Neural cell (in vitro differentiated cells): ENCODE results near the gene VWA5B1. TPM values are rescaled to one million over a fixed set of nuclear protein-coding genes. Genes with fewer than 3 reads are reported as not detected.

Source experiments
- H2AFZ ChIP-seq: fragments of 200-600, 300-800 bp; sonication (generic), shearing (Covaris generic); 2 replicates; pipeline ENCODE4 v1.6.0; 2014; ENCODE audit warnings: low read depth, mild to moderate bottlenecking, antibody characterized with exemption, low read length, moderate library complexity
- H3F3A ChIP-seq: fragments of 200-600 bp; shearing (Covaris generic); 2 replicates; pipeline ENCODE4 v1.6.1; 2016; ENCODE audit warnings: mild to moderate bottlenecking, moderate library complexity, mixed read lengths, antibody characterized with exemption, low read length; ENCODE audit not compliant: insufficient read depth, poor library complexity, severe bottlenecking
- H3K27ac ChIP-seq: fragments of 200-600, 300-800 bp; sonication (generic), shearing (Covaris generic); 2 replicates; pipeline ENCODE4 v1.5.1; 2014; ENCODE audit warnings: mild to moderate bottlenecking, low read length, moderate library complexity
- H3K27me3 ChIP-seq: fragments of 300-800, 200-600 bp; sonication (generic), shearing (Covaris generic); 2 replicates; pipeline ENCODE4 v1.6.0; 2014; ENCODE audit warnings: mild to moderate bottlenecking, low read depth, low read length, moderate library complexity; ENCODE audit not compliant: insufficient read depth
- H3K36me3 ChIP-seq: fragments of 300-800, 200-600 bp; sonication (generic), shearing (Covaris generic); 2 replicates; pipeline ENCODE4 v1.5.1; 2014; ENCODE audit warnings: mild to moderate bottlenecking, antibody characterized with exemption, low read length, moderate library complexity; ENCODE audit not compliant: insufficient read depth
- H3K4me2 ChIP-seq: fragments of 300-800, 200-600 bp; sonication (generic), shearing (Covaris generic); 2 replicates; pipeline ENCODE4 v1.6.0; 2014; ENCODE audit warnings: mild to moderate bottlenecking, low read length
- H3K4me3 ChIP-seq: fragments of 300-800, 200-600 bp; sonication (generic), shearing (Covaris generic); 2 replicates; pipeline ENCODE4 v1.5.1; 2014; ENCODE audit warnings: mild to moderate bottlenecking, low read length, moderate library complexity
- H3K79me2 ChIP-seq: fragments of 200-600 bp; shearing (Covaris generic); replicated peaks from 2 replicates; pipeline ENCODE4 v1.6.0; 2014; ENCODE audit warnings: mild to moderate bottlenecking, low read length, moderate library complexity; ENCODE audit not compliant: insufficient read depth
- H3K9ac ChIP-seq: fragments of 300-800, 200-600 bp; sonication (generic), shearing (Covaris generic); 2 replicates; pipeline ENCODE4 v1.6.1; 2016; ENCODE audit warnings: mild to moderate bottlenecking, low read length, mixed read lengths
- H3K9me2 ChIP-seq: fragments of 200-600 bp; shearing (Covaris generic); 2 replicates; pipeline ENCODE4 v1.6.1; 2016; ENCODE audit warnings: mild to moderate bottlenecking, low read length, mixed read lengths; ENCODE audit not compliant: insufficient read depth
- H3K9me3 ChIP-seq: fragments of 200-600, 300-800 bp; sonication (generic), shearing (Covaris generic); 2 replicates; pipeline ENCODE4 v1.6.1; 2016; ENCODE audit warnings: mild to moderate bottlenecking, mixed run types, low read length, moderate library complexity, mixed read lengths
- H4K20me1 ChIP-seq: fragments of 200-600 bp; shearing (Covaris generic); 2 replicates; pipeline ENCODE4 v1.6.1; 2016; ENCODE audit warnings: mild to moderate bottlenecking, mixed run types; ENCODE audit not compliant: insufficient read depth
- CTCF ChIP-seq: fragments of 450-650 bp; IDR thresholded peaks from 2 replicates; pipeline ENCODE4 v1.5.1; 2014; ENCODE audit warnings: antibody characterized with exemption, mild to moderate bottlenecking, moderate library complexity; ENCODE audit not compliant: poor library complexity, severe bottlenecking
- EP300 ChIP-seq: fragments of 450-650 bp; conservative IDR thresholded peaks from 2 replicates; pipeline ENCODE4 v1.6.1; 2014; ENCODE audit warnings: antibody characterized with exemption, mild to moderate bottlenecking, moderate library complexity; ENCODE audit not compliant: poor library complexity, severe bottlenecking
- EZH2 ChIP-seq: fragments of 200-600, 300-800 bp; shearing (Covaris generic), sonication (generic); IDR thresholded peaks from 2 replicates; pipeline ENCODE4 v1.6.1; 2014; ENCODE audit warnings: antibody characterized with exemption, low read length, borderline replicate concordance, mild to moderate bottlenecking; ENCODE audit not compliant: insufficient read depth, poor library complexity, severe bottlenecking
- MXI1 ChIP-seq: fragments of 450-650 bp; conservative IDR thresholded peaks from 2 replicates; pipeline ENCODE4 v1.6.1; 2014; ENCODE audit warnings: antibody characterized with exemption, mild to moderate bottlenecking; ENCODE audit not compliant: poor library complexity, severe bottlenecking
- POLR2AphosphoS5 ChIP-seq: IDR thresholded peaks from 2 replicates; pipeline ENCODE4 v1.6.1; 2012
- RAD21 ChIP-seq: fragments of 450-650 bp; conservative IDR thresholded peaks from 2 replicates; pipeline ENCODE4 v1.6.1; 2014; ENCODE audit warnings: antibody characterized with exemption, mild to moderate bottlenecking, moderate library complexity
- REST ChIP-seq: IDR thresholded peaks from 2 replicates; pipeline ENCODE4 v1.6.1; 2012; ENCODE audit warnings: borderline replicate concordance
- SMC3 ChIP-seq: fragments of 450-650 bp; conservative IDR thresholded peaks from 2 replicates; pipeline ENCODE4 v1.6.1; 2014; ENCODE audit warnings: antibody characterized with exemption, mild to moderate bottlenecking, moderate library complexity; ENCODE audit not compliant: poor library complexity
- TAF1 ChIP-seq: IDR thresholded peaks from 2 replicates; pipeline ENCODE4 v1.6.1; 2012; ENCODE audit warnings: low read depth
- polyA plus RNA-seq: library from polyadenylated mRNA; depleted of rRNA; stranded (reverse); fragments of >200 nt; gene quantifications from 2 replicates; pipeline ENCODE4 v1.2.3, GENCODE V29; 2014

Gene VWA5B1
- polyA plus RNA-seq, 1 donor from 2014 or later: 0.27 TPM

GRCh38 chr1:20370698-20371097 is 80.0 kb downstream of the VWA5B1 start:
- peaks cover 44% of the 10 kb centered on the region for H3K27me3 ChIP-seq
- H3F3A ChIP-seq: no peaks in the 10 kb centered on the region
- no peak overlapping the region for H2AFZ ChIP-seq
- H4K20me1 ChIP-seq: no peaks in the 10 kb centered on the region
- TF ChIP-seq POLR2AphosphoS5 (no peak), EZH2 (no peak), RAD21 (no peak), REST (no peak), EP300 (no peak), CTCF (no peak), TAF1 (no peak), SMC3 (no peak), MXI1 (no peak)
- no peaks in the 10 kb centered on the region for H3K36me3 ChIP-seq
- H3K9me3 ChIP-seq: no peaks in the 10 kb centered on the region
- H3K79me2 ChIP-seq: no peaks in the 10 kb centered on the region
- no peak overlapping the region for H3K9ac ChIP-seq
- H3K27ac ChIP-seq: no peak overlapping the region
- no peak overlapping the region for H3K4me3 ChIP-seq
- no peaks in the 10 kb centered on the region for H3K9me2 ChIP-seq
- no peak overlapping the region for H3K4me2 ChIP-seq

- Histone ChIP-seq H3K27ac (no peak overlapping the region), H3K27me3 (peaks cover 37% of the 10 kb centered on the region), H4K20me1 (no peaks in the 10 kb centered on the region), H3F3A (no peaks in the 10 kb centered on the region), H3K9me2 (no peaks in the 10 kb centered on the region), H3K4me3 (no peak overlapping the region), H3K4me2 (no peak overlapping the region), H3K9me3 (no peaks in the 10 kb centered on the region), H3K79me2 (no peaks in the 10 kb centered on the region), H3K36me3 (no peaks in the 10 kb centered on the region), H3K9ac (no peak overlapping the region), H2AFZ (no peak overlapping the region)
- no peak for TF ChIP-seq SMC3
- TF ChIP-seq MXI1: no peak
- no peak for TF ChIP-seq CTCF
- no peak for TF ChIP-seq EZH2
- TF ChIP-seq EP300: no peak
- no peak for TF ChIP-seq TAF1
- no peak for TF ChIP-seq RAD21
- TF ChIP-seq REST: no peak
- no peak for TF ChIP-seq POLR2AphosphoS5
These were observed 80.7 kb downstream of the VWA5B1 start for GRCh38 chr1:20371411-20371810.
